ENCODE measurements around the gene USP47. TPM values are rescaled to one million over a fixed set of nuclear protein-coding genes. Genes with fewer than 3 reads are reported as not detected.

Gene USP47
- total and polyA plus RNA-seq, 9 of the 15 experiments (the other 6 are each of a cell fraction or from before 2014, with no cell fraction given): 13.1 to 63.6 (median 34.7) TPM

- TF ChIP-seq SAFB2 (IDR thresholded peaks at IDR 0.05; ENCODE audit: borderline replicate concordance, low read depth, low read length, severe bottlenecking) (no peak), PTTG1 (tag; IDR thresholded peaks at IDR 0.05; ENCODE audit: low read depth) (no peak), CREB1 (IDR thresholded peaks at IDR 0.05) (no peak), CREB1 (CRISPR knock-in tag; IDR thresholded peaks at IDR 0.05) (no peak), GABPB2 (CRISPR knock-in tag; conservative IDR thresholded peaks at IDR 0.05) (no peak), RBFOX2 (IDR thresholded peaks at IDR 0.05; ENCODE audit: low read depth, low read length) (peak; percentile 33; the same call in 1 of the 2 replicates), HDAC8 (tag; IDR thresholded peaks at IDR 0.05) (no peak), RERE (CRISPR knock-in tag; IDR thresholded peaks at IDR 0.05; ENCODE audit: borderline replicate concordance) (no peak), FOXJ3 (CRISPR knock-in tag; IDR thresholded peaks at IDR 0.05) (no peak), IRF1 (CRISPR knock-in tag; IDR thresholded peaks at IDR 0.05; ENCODE audit: borderline replicate concordance) (no peak), NCOA2 (IDR thresholded peaks at IDR 0.05; ENCODE audit: partially characterized antibody in 2 of 2) (no peak), CTCF (IDR thresholded peaks at IDR 0.05 in 2 of 3, conservative IDR thresholded peaks at IDR 0.05 in 1 of 3; ENCODE audit: insufficient read depth in 2 of 3, low read depth in 1 of 3, low read length in 3 of 3) (no peak), SRSF3 (IDR thresholded peaks at IDR 0.05; ENCODE audit: insufficient read depth, low read length) (no peak), BACH1 (tag; IDR thresholded peaks at IDR 0.05) (no peak), PBX2 (CRISPR knock-in tag; IDR thresholded peaks at IDR 0.05; ENCODE audit: low read depth) (no peak), PBX2 (tag; conservative IDR thresholded peaks at IDR 0.05; ENCODE audit: low read depth) (peak; percentile 49)
Observed at GRCh38 chr11:11843642-11844041, 1.9 kb downstream of the USP47 start (continued).
